GM19239 (cell line): ENCODE results near the gene TMEM238L.

Experiments used
- DNase-seq: peaks from one replicate; pipeline ENCODE4 v3.0.0; 2011; ENCODE audit warnings: low spot score; ENCODE audit not compliant: insufficient read length
- FAIRE-seq: peaks from 2 replicates; lab custom pipeline; 2011; peaks lifted over from hg19 to GRCh38; lab: Jason Lieb, UNC

Gene TMEM238L

GRCh38 chr17:10806545-10807262 lies 2.8 kb upstream of the TMEM238L start:
- no peak for DNase-seq
- FAIRE-seq, result no peak

- DNase-seq (no peak), FAIRE-seq (no peak)
These were observed 2.0 kb upstream of the TMEM238L start for GRCh38 chr17:10805911-10806310.

GRCh38 chr17:10804546-10804945 lies 647 bp upstream of the TMEM238L start:
- DNase-seq, result no peak
- no peak for FAIRE-seq

GRCh38 chr17:10803350-10803749 lies 549 bp downstream of the TMEM238L start:
- DNase-seq (no peak), FAIRE-seq (no peak)

GRCh38 chr17:10802496-10803284 lies 1.2 kb downstream of the TMEM238L start:
- FAIRE-seq (no peak), DNase-seq (no peak)

GRCh38 chr17:10799407-10799806 lies 4.5 kb downstream of the TMEM238L start:
- no peak for FAIRE-seq
- DNase-seq, result no peak

- FAIRE-seq, result no peak
These were observed 5.0 kb downstream of the TMEM238L start for GRCh38 chr17:10798910-10799309.

GRCh38 chr17:10798332-10798749 lies 5.6 kb downstream of the TMEM238L start:
- FAIRE-seq (no peak), DNase-seq (no peak)

More at GRCh38 chr17:10798910-10799309, 5.0 kb downstream of the TMEM238L start:
- DNase-seq, result no peak

- FAIRE-seq, result no peak
These were observed 6.2 kb downstream of the TMEM238L start for GRCh38 chr17:10797476-10798328.

GRCh38 chr17:10793816-10794215 lies 10.1 kb downstream of the TMEM238L start:
- FAIRE-seq, result no peak
- DNase-seq, result no peak

More at GRCh38 chr17:10797476-10798328, 6.2 kb downstream of the TMEM238L start:
- DNase-seq, result no peak

- DNase-seq, result no peak
- no peak for FAIRE-seq
These were observed 10.6 kb downstream of the TMEM238L start for GRCh38 chr17:10793256-10793655.

GRCh38 chr17:10792151-10792550 lies 11.7 kb downstream of the TMEM238L start:
- DNase-seq (no peak), FAIRE-seq (no peak)

GRCh38 chr17:10790491-10791401 lies 13.2 kb downstream of the TMEM238L start:
- FAIRE-seq (no peak), DNase-seq (no peak)

GRCh38 chr17:10789694-10790271 lies 14.1 kb downstream of the TMEM238L start:
- no peak for DNase-seq
- FAIRE-seq, result no peak

- no peak for DNase-seq
- no peak for FAIRE-seq
These were observed 16.4 kb downstream of the TMEM238L start for GRCh38 chr17:10787306-10788045.

- no peak for DNase-seq
- FAIRE-seq, result no peak
These were observed 18.6 kb downstream of the TMEM238L start for GRCh38 chr17:10785295-10785694.

GRCh38 chr17:10779609-10780008 lies 24.3 kb downstream of the TMEM238L start:
- DNase-seq (no peak), FAIRE-seq (no peak)

- FAIRE-seq (no peak), DNase-seq (no peak)
These were observed 26.0 kb downstream of the TMEM238L start for GRCh38 chr17:10777890-10778289.
